ENCODE results near the gene COL6A1. TPM values are rescaled to one million over a fixed set of nuclear protein-coding genes. Genes with fewer than 3 reads are reported as not detected.

COL6A1 gene
- total RNA-seq, 1 experiment from 2014 or later: 87.5 TPM

DNA sequence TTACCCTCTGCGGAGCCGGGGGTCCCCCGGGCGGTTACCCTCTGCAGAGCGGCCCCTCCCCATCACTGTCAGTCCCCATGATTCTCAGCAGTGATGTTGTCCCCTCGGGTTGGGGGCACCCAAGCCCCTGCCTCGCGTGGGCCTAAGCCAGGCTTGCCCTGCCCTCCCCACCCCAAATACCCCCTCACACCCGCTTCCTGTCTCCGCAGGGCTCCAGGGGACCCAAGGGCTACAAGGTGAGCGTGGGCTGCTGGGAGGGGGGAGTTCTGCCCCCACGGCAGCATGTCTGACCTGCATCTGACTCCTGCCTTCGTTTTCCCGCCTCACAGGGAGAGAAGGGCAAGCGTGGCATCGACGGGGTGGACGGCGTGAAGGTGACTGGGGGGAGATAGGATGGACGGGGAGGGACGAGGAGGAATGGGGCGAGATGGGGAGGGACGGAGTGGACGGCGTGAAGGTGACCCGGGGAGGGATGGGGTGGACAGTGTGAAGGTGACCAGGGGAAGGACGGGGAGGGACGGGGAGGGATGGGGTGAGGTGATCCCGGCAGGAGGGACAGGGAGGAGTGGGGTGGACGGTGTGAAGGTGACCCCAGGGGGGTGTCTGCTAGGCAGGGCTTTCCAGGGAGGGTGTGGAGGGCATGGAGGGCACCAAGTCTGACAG, 8.6 kb downstream of the COL6A1 start:
- POLR2A ChIA-PET: no interaction called here
- no peak for DNase-seq (ENCODE audit: low read depth, low spot score)
- intact Hi-C loops (cut with micrococcal nuclease): no loop called here

DNA sequence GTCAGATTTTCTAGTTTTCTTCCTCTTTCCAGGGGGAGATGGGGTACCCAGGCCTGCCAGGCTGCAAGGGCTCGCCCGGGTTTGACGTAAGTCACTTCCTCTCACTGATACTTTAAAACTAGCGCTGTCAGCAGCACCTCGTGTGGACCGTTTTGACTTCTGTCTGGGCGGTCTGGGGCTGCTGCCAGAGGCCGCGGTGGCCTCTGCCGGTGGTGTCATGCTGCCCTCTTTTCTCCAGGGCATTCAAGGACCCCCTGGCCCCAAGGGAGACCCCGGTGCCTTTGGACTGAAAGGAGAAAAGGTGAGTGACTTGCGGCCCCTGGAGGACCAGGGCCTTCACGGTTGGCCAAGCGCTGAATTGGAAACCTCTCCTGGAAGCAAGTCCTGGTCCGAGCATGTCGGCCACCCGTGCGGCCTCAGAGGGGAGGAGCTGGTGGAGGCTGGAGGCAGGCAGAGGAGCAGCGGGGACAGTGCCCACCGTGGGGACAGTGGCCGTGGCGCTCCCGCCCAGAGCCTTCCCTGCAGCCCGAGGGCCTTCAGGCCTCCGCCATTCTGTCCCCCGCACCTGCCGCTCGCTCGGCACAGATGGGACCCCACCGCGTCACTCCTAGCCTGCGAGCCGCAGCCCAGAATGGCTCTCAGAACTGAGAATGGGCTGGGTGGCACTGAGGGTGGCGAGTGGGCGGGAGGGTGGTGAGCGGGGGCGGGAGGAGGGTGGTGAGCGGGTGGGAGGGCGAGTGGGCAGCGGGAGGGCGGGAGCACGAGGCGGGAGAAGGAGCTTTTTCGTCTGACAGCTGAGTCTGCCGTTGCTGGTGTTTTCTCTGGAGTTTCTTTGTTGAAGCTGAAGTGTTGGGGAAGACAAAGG, 9.4 kb downstream of the COL6A1 start:
- H3K27ac ChIP-seq (ENCODE audit: low read depth, low read length): no peak overlapping the region
- H3K4me1 ChIP-seq (ENCODE audit: control insufficient read depth in 1 of 2, insufficient read depth in 2 of 2, low read length in 2 of 2): peaks cover 18% of the 10 kb centered on the region in 2 experiments
- ChIA-PET CTCF (no interaction called here), RAD21 (ENCODE audit: low non-redundant PET in 1 of 2, low total read pairs in 2 of 2, uncharacterized antibody in 2 of 2, unreplicated experiment in 2 of 2) (no interaction called here), POLR2A (no interaction called here)
- H3K4me2 ChIP-seq (ENCODE audit: low read length): no peak overlapping the region
- no peak overlapping the region for H2AFZ ChIP-seq (ENCODE audit: low read depth, low read length, poor library complexity, severe bottlenecking)
- H4K20me1 ChIP-seq (ENCODE audit: insufficient read depth): no peaks in the 10 kb centered on the region
- H3K4me3 ChIP-seq (replicated peaks in 1 of 2; ENCODE audit: low read depth in 1 of 2, low read length in 2 of 2): no peak overlapping the region
- H3K9ac ChIP-seq (ENCODE audit: low read length): no peak overlapping the region
- H3K27me3 ChIP-seq (ENCODE audit: insufficient read depth, low read length): no peaks in the 10 kb centered on the region
- BruUV-seq (replicated peaks): no TSS peak
- intact Hi-C loops (cut with micrococcal nuclease): no loop called here
- H3K9me3 ChIP-seq (ENCODE audit: control insufficient read depth in 1 of 2, insufficient read depth in 1 of 2, low read depth in 1 of 2, low read length in 2 of 2): no peaks in the 10 kb centered on the region
- no peak for DNase-seq (ENCODE audit: low read depth, low spot score)
- no peaks in the 10 kb centered on the region for H3K79me2 ChIP-seq (ENCODE audit: insufficient read depth, low read length)
- H3K36me3 ChIP-seq (ENCODE audit: control insufficient read depth in 1 of 2, insufficient read depth in 2 of 2, low read length in 2 of 2): peaks cover 0 to 6% of the 10 kb centered on the region in 2 experiments; a peak in 2 of 4 replicates
- no peak for ATAC-seq
- H3K9me2 ChIP-seq (ENCODE audit: insufficient read depth): no peaks in the 10 kb centered on the region
- TF ChIP-seq YY1 (IDR thresholded peaks at IDR 0.05; ENCODE audit: extremely low read depth, insufficient replicate concordance, low read depth, low read length) (no peak), SRF (IDR thresholded peaks at IDR 0.05; ENCODE audit: low read depth) (no peak), RAD21 (IDR thresholded peaks at IDR 0.05; ENCODE audit: low read depth) (no peak), FOSL1 (IDR thresholded peaks at IDR 0.05; ENCODE audit: low read depth) (no peak)
- TF ChIP-seq, protein P1, sequence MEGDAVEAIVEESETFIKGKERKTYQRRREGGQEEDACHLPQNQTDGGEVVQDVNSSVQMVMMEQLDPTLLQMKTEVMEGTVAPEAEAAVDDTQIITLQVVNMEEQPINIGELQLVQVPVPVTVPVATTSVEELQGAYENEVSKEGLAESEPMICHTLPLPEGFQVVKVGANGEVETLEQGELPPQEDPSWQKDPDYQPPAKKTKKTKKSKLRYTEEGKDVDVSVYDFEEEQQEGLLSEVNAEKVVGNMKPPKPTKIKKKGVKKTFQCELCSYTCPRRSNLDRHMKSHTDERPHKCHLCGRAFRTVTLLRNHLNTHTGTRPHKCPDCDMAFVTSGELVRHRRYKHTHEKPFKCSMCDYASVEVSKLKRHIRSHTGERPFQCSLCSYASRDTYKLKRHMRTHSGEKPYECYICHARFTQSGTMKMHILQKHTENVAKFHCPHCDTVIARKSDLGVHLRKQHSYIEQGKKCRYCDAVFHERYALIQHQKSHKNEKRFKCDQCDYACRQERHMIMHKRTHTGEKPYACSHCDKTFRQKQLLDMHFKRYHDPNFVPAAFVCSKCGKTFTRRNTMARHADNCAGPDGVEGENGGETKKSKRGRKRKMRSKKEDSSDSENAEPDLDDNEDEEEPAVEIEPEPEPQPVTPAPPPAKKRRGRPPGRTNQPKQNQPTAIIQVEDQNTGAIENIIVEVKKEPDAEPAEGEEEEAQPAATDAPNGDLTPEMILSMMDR (IDR thresholded peaks at IDR 0.05 in 2 of 3, conservative IDR thresholded peaks at IDR 0.05 in 1 of 3; ENCODE audit: borderline replicate concordance in 1 of 3, insufficient read depth in 1 of 3, low read depth in 2 of 3, low read length in 2 of 3): no peak
- TF ChIP-seq, protein P2, sequence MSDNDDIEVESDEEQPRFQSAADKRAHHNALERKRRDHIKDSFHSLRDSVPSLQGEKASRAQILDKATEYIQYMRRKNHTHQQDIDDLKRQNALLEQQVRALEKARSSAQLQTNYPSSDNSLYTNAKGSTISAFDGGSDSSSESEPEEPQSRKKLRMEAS (IDR thresholded peaks at IDR 0.05): no peak
- TF ChIP-seq, protein P3, sequence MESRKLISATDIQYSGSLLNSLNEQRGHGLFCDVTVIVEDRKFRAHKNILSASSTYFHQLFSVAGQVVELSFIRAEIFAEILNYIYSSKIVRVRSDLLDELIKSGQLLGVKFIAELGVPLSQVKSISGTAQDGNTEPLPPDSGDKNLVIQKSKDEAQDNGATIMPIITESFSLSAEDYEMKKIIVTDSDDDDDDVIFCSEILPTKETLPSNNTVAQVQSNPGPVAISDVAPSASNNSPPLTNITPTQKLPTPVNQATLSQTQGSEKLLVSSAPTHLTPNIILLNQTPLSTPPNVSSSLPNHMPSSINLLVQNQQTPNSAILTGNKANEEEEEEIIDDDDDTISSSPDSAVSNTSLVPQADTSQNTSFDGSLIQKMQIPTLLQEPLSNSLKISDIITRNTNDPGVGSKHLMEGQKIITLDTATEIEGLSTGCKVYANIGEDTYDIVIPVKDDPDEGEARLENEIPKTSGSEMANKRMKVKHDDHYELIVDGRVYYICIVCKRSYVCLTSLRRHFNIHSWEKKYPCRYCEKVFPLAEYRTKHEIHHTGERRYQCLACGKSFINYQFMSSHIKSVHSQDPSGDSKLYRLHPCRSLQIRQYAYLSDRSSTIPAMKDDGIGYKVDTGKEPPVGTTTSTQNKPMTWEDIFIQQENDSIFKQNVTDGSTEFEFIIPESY (IDR thresholded peaks at IDR 0.05; ENCODE audit: extremely low read depth, insufficient replicate concordance, low read length): no peak

More for the DNA sequence above, 8.6 kb downstream of the COL6A1 start:
- H3K9me3 ChIP-seq (ENCODE audit: control insufficient read depth in 1 of 2, insufficient read depth in 1 of 2, low read depth in 1 of 2, low read length in 2 of 2): no peaks in the 10 kb centered on the region
- no peak overlapping the region for H3K27ac ChIP-seq (ENCODE audit: low read depth, low read length)
- no peak overlapping the region for H3K4me2 ChIP-seq (ENCODE audit: low read length)
- H4K20me1 ChIP-seq (ENCODE audit: insufficient read depth): no peaks in the 10 kb centered on the region
- no TSS peak for BruUV-seq (replicated peaks)
- no peaks in the 10 kb centered on the region for H3K27me3 ChIP-seq (ENCODE audit: insufficient read depth, low read length)
- H3K79me2 ChIP-seq (ENCODE audit: insufficient read depth, low read length): no peaks in the 10 kb centered on the region
- H3K4me1 ChIP-seq (ENCODE audit: control insufficient read depth in 1 of 2, insufficient read depth in 2 of 2, low read length in 2 of 2): peaks cover 10 to 11% of the 10 kb centered on the region in 2 experiments
- peaks cover 0 to 13% of the 10 kb centered on the region in 2 experiments; a peak in 2 of 4 replicates for H3K36me3 ChIP-seq (ENCODE audit: control insufficient read depth in 1 of 2, insufficient read depth in 2 of 2, low read length in 2 of 2)
- ChIA-PET RAD21 (ENCODE audit: low non-redundant PET in 1 of 2, low total read pairs in 2 of 2, uncharacterized antibody in 2 of 2, unreplicated experiment in 2 of 2) (no interaction called here), CTCF (no interaction called here)
- H3K9ac ChIP-seq (ENCODE audit: low read length): no peak overlapping the region
- H2AFZ ChIP-seq (ENCODE audit: low read depth, low read length, poor library complexity, severe bottlenecking): no peak overlapping the region
- ATAC-seq: no peak
- no peak overlapping the region for H3K4me3 ChIP-seq (replicated peaks in 1 of 2; ENCODE audit: low read depth in 1 of 2, low read length in 2 of 2)
- H3K9me2 ChIP-seq (ENCODE audit: insufficient read depth): no peaks in the 10 kb centered on the region
- TF ChIP-seq, protein P1 (IDR thresholded peaks at IDR 0.05 in 2 of 3, conservative IDR thresholded peaks at IDR 0.05 in 1 of 3; ENCODE audit: borderline replicate concordance in 1 of 3, insufficient read depth in 1 of 3, low read depth in 2 of 3, low read length in 2 of 3): no peak
